ENCODE measurements around the gene SEMA4A.

DNA sequence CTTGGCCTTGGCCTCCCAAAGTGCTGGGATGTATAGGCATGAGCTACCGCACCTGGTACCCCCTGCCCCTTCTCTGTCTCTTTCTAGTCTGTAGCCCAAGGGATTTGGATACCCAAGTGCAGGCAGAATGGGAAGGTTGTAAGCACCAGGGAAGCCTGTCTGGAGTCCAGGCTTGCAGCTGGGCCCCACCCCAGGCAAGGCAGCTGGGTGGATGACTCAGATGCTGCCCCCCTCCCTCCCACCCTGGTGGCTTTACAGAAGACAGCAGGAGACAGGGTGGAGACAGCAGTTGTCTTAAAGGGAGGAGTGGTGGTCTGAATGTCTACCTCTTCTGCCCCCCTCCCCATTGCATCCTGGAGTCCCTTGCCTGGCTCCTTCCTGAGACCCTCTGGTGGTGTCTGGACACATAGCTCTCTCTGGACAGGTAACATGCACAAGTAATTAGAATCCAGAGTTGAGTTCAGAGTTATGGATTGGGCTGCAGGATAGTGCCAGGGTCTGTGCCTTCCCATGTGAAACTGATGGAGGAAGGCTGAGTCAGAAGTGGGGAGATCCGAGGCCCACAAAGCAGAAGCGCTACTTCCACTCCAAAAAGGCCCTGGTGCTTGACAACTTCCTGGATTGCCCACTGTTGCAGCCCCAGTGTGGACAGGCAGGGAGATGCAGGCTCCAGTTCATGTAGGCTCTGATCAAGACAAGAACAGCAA is 33.7 kb upstream of the SEMA4A start:
- no peak for TF ChIP-seq POLR2A (IDR thresholded peaks at IDR 0.05)
- TF ChIP-seq, protein P1, sequence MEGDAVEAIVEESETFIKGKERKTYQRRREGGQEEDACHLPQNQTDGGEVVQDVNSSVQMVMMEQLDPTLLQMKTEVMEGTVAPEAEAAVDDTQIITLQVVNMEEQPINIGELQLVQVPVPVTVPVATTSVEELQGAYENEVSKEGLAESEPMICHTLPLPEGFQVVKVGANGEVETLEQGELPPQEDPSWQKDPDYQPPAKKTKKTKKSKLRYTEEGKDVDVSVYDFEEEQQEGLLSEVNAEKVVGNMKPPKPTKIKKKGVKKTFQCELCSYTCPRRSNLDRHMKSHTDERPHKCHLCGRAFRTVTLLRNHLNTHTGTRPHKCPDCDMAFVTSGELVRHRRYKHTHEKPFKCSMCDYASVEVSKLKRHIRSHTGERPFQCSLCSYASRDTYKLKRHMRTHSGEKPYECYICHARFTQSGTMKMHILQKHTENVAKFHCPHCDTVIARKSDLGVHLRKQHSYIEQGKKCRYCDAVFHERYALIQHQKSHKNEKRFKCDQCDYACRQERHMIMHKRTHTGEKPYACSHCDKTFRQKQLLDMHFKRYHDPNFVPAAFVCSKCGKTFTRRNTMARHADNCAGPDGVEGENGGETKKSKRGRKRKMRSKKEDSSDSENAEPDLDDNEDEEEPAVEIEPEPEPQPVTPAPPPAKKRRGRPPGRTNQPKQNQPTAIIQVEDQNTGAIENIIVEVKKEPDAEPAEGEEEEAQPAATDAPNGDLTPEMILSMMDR (IDR thresholded peaks at IDR 0.05): no peak
